Activated T-cell treated with anti-CD3 and anti-CD28 coated beads, Interleukin-2, amount 50 U/mL, for 1 hour (primary cell): Measurements from ENCODE around the gene SOX5.
"Not testable (repeated sequence)": the region's sequence is repeated elsewhere in the genome, so short reads cannot be mapped to it uniquely, and the experiment has no call there.

Experiments
- DNase-seq: peaks from one replicate; pipeline ENCODE4 v3.0.0-alpha.2; 2020

The SOX5 gene

GRCh38 chr12:23899434-23899833, 50.0 kb downstream of the SOX5 start:
- DNase-seq: no peak

- no peak for DNase-seq
These were observed 51.3 kb downstream of the SOX5 start for GRCh38 chr12:23898121-23898520.

GRCh38 chr12:23895792-23896218, 53.7 kb downstream of the SOX5 start:
- no peak for DNase-seq

GRCh38 chr12:23893611-23894010, 55.9 kb downstream of the SOX5 start:
- DNase-seq: no peak

GRCh38 chr12:23891115-23891514, 58.4 kb downstream of the SOX5 start:
- no peak for DNase-seq

GRCh38 chr12:23889069-23889440, 60.4 kb downstream of the SOX5 start:
- DNase-seq: no peak

GRCh38 chr12:23888396-23889068, 60.9 kb downstream of the SOX5 start:
- DNase-seq: no peak

- no peak for DNase-seq
These were observed 62.2 kb downstream of the SOX5 start for GRCh38 chr12:23887055-23887835.

GRCh38 chr12:23885394-23885793, 64.1 kb downstream of the SOX5 start:
- DNase-seq: no peak

- DNase-seq: no peak
These were observed 64.6 kb downstream of the SOX5 start for GRCh38 chr12:23884909-23885308.

GRCh38 chr12:23880988-23881387, 68.5 kb downstream of the SOX5 start:
- no peak for DNase-seq

- not testable (repeated sequence) for DNase-seq
These were observed 72.9 kb downstream of the SOX5 start for GRCh38 chr12:23876618-23877017.

- DNase-seq: no peak
These were observed 81.7 kb downstream of the SOX5 start for GRCh38 chr12:23867794-23868193.

GRCh38 chr12:23862701-23863100, 86.8 kb downstream of the SOX5 start:
- no peak for DNase-seq

- no peak for DNase-seq
These were observed 89.5 kb downstream of the SOX5 start for GRCh38 chr12:23860019-23860418.

GRCh38 chr12:23857178-23857577, 92.3 kb downstream of the SOX5 start:
- no peak for DNase-seq

GRCh38 chr12:23855813-23856212, 93.7 kb downstream of the SOX5 start:
- no peak for DNase-seq

GRCh38 chr12:23854598-23854997, 94.9 kb downstream of the SOX5 start:
- DNase-seq: no peak

- no peak for DNase-seq
These were observed 95.8 kb downstream of the SOX5 start for GRCh38 chr12:23853640-23854039.

GRCh38 chr12:23851602-23852001, 97.9 kb downstream of the SOX5 start:
- no peak for DNase-seq

- DNase-seq: no peak
These were observed 101.6 kb downstream of the SOX5 start for GRCh38 chr12:23847857-23848256.

GRCh38 chr12:23843958-23844357, 105.5 kb downstream of the SOX5 start:
- no peak for DNase-seq

- DNase-seq: no peak
These were observed 115.4 kb downstream of the SOX5 start for GRCh38 chr12:23834076-23834475.

- no peak for DNase-seq
These were observed 117.7 kb downstream of the SOX5 start for GRCh38 chr12:23831739-23832138.

GRCh38 chr12:23830210-23830609, 119.3 kb downstream of the SOX5 start:
- DNase-seq: no peak
